CD4-positive, alpha-beta T cell treated with Interleukin-15 for 4 hours (primary cell): ENCODE measurements around the gene CILP.
"Not testable (repeated sequence)": the region's sequence is repeated elsewhere in the genome, so short reads cannot be mapped to it uniquely, and the experiment has no call there.

Experiments
- DNase-seq: peaks from one replicate; pipeline ENCODE4 v3.0.0-alpha.2; 2020; ENCODE audit warnings: low spot score

The CILP gene

DNA sequence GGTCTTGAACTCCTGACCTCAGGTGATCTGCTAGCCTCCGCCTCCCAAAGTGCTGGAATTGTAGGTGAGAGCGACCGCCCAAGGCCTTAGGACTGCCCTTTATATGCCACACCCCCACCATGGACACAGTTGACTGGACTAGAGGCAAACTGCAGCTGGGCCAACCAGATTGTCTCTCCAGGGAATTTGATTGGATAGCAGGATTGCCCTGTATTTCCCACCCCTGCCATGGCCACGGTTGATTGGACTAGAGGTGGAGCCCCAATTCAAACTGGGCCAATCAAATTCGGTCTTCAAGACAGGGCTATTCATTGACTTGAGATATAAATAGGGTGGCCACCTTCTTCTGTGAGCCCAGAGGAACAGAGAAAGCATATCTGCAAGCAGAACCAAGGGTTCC, 19.3 kb downstream of the CILP start:
- DNase-seq: no peak

DNA sequence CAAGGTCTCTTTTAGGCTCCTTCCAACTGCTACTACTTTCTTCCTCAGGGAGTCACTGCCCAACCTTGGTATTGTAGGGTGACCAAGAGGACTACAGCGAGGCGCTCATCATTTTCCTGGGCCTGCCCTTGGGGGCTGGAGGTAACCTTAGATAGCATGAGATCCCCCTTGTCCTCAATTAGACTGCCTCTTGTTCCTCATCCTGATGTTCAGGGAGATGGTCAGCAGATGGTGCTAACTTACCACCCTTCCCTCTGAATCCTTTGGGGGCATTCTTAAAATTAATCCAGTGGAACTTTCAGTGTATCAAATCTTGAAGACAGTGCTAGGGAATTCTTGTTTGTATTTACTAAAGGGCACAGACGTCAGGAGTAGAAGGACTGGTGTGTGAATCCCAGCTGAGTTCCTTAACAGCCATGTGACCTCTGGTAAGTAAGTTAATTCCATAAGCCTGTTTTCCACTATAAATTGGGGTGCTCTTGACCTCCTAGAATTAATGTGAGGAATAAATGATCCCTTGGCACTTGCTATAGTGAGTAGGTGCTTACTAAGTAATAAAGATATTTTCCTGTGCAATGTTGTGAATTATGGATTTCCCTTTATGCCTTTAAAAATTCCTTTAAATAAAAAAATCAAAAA, 22.1 kb downstream of the CILP start:
- peak; percentile 9 for DNase-seq

DNA sequence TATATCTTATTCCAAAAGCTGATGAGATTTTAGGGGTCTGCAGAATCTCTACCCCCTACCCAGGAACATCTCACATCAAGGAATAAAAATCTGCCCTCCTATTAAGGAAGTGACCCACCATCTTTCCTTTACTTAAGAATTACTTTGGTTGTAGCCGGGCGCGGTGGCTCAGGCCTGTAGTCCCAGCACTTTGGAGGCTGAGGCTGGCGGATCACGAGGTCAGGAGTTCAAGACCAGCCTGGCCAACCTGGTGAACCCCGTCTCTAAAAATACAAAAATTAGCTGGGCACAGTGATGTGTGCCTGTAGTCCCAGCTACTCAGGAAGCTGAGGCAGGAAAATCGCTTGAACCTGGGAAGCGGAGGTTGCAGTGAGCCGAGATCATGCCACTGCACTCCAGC, 22.8 kb downstream of the CILP start:
- DNase-seq: not testable (repeated sequence)

DNA sequence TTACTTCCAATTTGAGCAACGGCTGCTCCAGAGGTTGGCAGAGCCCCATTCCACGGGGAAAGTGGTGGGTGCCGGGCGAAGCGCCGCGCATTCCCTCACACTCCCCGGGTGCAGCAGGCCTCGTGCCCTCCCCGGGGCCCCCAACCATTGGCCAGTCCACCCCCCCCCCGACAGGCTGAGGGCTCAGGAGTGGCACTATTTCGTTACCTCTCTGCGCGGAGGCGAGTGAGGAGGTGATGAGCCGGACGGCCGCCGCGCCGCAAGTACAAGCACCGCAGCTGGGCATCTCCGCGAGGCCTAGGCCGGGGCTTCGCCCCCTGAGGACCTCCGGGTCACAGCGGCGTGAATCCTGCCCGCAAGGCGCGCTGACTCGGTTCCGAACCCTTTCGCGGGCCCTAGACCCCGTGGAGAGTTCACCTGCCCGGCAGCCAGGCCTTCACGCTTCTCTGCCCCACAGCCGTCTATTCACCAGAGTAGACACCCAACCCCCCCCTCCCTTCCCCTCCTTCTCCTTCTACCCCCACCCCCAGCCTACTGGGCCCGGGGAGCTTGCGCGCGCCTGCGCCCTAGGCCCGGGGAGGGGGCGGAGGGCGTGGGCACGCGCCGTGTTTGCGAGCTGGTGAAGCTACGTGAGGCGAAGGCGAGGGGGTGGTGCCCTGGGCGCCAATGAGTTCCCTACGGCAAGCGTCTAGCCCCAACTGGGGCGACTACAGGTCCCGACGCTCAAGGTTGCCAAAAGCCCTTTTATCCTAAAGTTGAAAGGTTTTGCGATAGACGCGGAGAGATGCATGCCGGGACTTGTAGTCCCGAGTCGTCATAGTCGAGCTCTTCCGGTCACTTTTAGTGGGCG, 26.2 kb downstream of the CILP start, which contains the start of gene CLPX:
TSS of gene CLPX (minus strand) at position 475 of the 850 bp plus-strand sequence. CDS start at position 286, 189 bp downstream.
- DNase-seq: peak; percentile 94

DNA sequence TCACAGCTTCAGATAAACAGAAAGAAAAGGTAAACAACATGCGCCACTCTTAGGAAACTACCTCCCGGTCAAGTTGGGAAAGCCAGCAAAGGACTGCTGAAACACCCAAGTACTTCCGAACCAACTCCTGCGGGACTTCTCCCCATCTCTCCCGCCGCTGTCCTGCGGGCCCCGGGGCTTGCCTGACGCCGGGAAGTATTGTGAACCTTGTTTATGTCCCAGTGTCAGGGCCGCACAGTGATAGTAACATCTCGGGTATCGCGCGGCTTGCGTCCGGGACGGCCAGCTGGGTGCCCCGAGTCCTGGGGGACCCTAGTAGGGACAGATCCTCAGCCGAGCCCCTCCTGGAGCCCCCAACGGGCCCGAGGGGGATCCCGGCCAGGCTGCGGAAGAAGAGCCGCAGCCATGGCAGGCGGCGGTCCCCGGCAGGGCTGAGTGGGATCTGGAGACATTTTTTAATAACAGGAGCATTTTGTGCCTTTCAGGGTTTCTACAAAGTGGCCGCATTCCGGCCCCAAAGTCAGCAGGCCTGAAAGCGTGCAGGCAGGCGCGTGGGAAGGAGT, 26.9 kb downstream of the CILP start:
- DNase-seq: peak; percentile 7

DNA sequence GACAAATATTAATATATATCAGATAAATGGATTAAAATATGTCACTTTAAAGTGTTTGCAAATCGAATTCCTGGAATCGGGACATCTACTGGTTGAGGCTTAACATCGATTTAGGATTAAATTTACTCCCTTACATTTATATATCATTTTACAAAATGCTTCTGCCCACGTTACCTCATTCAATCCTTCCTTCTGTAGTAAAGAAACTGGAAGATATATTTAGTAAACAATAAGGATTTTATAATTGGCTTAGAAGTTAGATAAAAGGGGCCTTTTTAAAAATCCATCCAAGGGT, 27.5 kb downstream of the CILP start:
- no peak for DNase-seq

DNA sequence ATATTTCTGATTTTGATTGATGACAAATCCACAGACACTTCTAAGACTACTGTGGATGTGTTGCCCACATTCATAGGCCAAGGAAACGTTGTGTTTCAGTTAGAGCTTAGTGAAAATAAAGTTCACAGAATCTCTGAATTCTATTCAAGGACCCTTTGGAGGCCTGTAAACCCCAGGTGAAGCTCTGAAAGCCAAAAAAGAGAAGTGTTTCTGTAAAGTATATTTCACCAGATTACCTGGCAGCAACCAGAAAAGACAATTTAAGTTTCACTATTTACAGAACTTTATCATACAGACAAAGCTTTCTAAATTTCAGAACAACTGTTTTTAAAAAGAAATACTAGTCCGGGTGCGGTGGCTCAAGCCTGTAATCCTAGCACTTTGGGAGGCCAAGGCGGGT, 28.7 kb downstream of the CILP start:
- DNase-seq: no peak

DNA sequence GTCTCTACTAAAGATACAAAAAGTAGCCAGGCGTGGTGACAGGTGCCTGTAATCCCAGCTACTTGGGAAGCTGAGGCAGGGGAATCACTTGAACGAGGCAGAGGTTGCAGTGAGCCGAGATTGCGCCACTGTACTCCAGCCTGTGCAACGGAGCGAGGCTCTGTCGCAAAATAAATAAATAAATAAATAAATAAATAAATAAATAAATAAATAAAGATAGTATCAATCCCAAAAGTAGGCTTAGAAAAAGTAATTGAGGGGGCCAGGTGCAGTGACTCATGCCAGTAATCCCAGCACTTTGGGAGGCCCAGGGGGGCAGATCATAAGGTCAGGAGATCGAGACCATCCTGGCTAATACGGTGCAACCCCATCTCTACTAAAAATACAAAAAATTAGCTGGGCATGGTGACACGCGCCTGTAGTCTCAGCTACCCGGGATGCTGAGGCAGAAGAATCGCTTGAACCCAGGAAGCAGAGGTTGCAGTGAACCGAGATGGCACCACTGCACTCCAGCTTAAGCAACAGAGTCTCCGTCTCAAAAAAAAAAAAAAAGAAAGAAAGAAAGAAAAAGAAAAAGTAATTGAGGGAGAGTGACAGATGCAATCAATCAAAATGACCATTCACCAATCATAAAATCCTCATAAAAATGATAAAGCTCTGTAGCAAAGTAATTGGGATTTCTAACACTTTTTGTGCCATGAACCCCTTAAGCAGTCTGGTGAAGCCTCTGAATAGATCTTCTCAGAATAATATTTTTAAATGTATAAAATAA, 29.5 kb downstream of the CILP start:
- DNase-seq: not testable (repeated sequence)

DNA sequence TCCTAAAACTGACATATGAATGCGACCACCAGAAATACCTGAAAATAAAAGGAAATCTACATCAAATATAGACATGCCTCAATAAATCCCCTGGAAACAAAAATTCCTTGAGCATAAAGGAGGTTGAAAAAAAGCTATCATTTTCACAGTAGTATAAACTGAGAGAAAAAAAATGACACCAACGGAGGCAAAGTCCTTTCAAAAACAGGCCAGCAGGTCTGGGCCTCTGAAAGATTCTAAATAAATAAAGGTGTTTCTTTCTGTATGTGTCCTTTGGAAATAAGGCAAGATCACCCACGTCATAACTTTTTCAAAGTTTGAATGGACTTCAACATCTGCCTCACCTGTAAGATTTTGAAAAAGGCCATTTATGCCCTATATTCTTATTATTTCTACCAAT, 31.1 kb downstream of the CILP start:
- DNase-seq: no peak

DNA sequence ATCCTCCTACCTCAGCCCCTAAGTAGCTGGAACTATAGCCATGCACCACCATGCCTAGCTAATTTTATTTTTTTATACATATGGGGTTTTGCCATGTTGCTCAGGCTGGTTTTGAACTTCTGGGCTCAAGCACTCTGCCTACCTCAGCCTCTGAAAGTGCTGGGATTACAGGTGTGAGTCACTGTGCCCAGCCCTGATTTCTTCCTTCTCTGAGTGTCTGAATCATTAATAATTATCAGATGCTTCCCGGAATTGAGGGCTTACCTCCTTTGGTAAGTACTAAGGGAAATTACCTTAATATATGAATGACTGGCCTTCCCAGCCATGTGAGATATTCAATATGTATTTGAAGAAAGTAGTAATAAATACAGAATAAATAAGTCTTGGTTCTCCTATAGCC, 33.4 kb downstream of the CILP start:
- no peak for DNase-seq

DNA sequence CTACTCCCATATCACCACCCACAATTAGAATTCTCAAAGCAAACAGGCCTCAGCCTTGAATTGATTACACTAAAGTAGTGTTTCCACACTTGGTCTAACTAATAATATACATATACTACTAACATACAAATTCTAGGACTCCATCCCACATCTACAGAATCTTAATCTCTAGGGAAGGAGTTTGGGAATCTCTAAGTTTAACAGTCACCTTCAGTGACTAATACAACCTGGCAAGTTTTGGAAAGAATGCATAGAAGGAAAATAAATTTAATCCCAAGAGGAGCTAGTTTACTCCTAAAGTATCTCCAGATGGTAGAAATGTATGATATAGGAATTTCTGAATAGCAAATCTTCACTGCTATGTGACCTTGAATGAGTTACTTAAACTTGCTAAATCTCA, 35.2 kb downstream of the CILP start:
- DNase-seq: no peak

DNA sequence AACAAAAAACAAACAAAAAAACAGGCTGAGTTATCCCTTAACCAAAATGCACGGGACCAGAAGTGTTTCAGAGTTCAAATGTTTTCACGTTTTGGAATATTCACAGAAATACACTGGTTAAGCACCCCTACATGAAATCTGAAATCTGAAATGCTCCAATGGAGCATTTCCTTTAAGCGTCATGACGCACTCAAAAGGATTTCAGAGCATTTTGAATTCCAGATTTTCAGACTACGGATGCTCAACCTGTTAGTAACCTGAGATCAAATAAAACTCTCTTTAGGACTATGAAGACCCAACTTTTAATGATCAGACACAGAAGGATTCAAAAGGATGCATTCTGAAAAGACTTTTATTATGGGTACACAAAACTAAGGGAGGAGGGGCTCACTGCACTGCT, 35.8 kb downstream of the CILP start:
- no peak for DNase-seq

DNA sequence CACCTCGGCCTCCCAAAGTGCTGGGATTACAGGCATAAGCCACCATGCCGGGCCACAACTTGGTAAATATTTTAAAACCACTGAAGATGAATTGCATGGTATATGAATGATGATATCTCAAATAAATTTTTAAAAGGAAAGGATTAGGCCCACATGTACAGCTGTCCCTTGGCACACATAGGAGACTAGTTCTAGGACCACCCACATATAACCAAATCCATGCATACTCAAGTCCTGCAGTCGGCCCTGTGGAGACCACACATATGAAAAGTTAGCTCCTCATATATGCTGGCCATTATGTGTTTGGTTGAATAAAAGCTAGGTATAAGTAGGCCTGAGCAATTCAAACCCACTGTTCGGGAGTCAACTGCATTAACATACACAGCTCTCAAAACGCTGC, 36.8 kb downstream of the CILP start:
- DNase-seq: no peak

DNA sequence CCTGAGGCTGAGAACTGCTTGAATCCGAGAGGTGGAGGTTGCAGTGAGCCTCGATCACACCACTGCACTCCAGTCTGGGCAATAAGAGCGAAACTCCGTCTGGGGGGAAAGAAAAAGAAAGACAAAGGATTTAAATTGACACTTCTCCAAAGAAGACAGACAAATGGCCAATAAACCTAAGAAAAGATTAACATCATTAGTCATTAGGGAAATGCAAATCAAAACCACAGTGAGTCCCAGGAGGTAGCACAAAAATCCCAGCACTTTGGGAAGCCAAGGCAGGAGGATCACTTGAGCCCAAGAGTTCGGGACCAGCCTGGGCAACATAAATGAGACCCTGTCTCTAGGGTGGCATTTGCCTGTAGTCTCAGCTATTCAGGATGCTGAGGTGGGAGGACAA, 38.7 kb downstream of the CILP start:
- no peak for DNase-seq

DNA sequence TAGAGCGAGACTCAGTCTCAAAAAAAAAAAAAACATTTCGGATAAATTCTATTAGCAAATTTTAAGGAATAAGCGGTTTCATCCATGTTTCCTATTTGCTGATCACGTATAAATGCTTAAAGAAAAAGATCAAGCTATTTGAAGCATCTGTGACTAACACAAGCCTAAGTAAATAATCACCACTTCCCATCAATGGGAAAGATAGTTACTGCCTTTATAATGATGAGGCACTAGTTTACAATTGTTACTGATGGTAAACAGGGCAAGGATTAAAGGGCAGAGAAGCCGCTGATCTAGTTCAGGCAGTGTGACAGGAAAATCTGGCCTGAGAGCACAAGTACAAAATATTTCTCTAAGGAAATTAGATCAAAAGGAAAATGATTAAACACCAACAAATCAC, 39.8 kb downstream of the CILP start:
- no peak for DNase-seq

DNA sequence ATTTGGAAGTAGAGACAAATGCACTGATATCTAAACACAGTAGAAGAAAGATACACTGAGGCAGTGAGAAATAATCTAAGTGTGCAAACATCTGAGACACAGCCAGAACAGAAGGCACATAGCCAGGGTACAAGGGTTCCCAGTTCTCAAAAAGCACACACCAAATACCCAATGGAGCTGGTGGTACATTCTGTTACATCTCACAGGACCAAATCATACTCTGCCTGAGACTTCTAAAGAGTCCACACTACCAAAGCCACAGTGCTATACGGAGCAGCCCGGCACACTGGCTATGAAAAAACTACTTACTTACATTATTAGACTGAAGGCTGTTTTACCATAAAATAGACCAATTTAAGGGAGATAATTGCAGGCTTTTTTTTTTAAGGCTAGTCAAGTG, 45.4 kb downstream of the CILP start:
- no peak for DNase-seq

DNA sequence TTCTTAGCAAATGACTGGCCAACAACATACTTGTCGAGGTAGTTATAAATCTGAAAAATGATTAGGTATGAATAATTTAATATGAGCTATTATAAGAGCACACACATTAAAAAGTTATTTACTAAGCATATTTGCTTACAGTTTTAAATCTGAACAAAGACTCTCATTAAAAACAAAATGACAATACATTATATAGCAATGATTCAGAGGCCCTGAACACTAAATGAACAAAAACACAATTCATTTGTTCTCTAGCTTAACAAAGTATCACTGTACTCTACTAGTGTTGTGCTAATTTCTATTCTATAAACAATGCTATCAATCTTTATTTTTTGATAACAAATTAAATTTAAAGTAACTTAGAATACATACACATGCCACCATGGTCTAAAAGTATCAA, 47.1 kb downstream of the CILP start:
- no peak for DNase-seq

DNA sequence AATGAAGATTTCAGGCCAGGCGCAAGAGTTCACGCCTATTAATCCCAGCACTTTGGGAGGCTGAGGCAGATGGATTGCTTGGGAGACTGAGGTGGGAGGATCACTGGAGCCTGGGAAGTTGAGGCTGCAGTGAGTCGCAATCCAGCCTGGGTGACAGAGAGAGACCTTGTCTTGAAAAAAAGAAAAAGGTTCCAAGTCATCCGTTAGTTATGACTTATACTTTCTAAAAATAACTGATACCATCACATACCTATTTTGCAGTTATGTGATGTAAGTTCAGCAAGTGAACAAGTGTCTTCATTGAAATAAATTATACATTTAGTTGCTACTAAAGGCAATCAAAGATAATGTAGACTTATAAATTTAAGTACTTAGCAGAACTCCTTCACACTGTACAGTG, 48.2 kb downstream of the CILP start:
- no peak for DNase-seq

DNA sequence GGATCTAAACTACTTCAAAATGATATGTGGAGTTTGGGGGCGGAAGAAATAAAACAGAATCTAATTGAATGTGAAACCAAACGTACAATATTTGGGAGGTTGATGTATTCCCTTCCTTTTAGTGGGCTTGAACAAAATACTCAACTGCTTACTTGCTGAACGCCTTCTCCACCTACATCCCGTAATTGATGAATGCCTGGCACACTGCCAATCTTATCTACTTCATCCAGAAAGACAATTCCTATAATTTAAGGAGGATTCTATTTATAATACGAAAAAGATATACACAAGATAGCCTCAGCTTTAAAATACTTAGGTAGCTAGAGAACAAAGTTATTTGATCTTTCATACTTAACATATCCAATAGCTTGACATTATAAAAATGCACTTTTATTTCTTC, 54.6 kb downstream of the CILP start:
- no peak for DNase-seq

DNA sequence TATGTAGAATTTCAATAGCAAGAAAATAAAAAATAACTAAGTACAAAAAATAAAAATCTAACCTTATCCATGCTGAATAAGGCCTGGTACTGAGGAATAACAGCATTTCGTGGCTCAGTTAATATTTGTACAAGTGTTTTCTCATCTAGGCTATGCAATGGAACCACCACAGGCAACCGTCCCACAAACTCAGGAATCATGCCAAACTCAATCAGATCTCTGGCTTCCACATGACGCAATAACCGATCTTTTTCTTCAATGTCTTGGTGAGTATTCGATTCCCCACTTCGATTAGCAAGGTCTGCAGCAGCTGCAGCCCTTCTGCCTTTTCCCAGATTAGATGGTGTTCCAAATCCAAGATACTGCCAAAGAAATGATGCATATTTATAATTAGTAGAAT, 56.6 kb downstream of the CILP start:
- no peak for DNase-seq

DNA sequence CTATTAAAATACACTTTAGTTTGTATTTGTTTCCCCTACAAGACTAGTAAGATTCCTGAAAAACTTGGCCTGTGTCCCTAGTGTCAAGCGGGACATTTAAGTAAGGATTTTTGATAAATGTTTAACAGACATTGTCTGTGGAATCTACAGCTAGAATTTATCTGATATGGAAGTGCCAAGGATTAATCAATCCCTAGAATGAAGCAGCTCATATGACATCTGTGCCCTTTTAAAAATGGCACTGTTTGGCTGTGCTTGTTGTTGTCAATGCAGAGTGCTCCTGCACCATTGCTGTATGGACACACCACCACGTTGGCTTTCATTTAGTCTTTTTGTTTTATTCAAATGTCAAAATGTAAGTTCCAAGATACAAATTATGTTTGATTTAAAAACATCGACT, 63.4 kb downstream of the CILP start:
- DNase-seq: no peak

DNA sequence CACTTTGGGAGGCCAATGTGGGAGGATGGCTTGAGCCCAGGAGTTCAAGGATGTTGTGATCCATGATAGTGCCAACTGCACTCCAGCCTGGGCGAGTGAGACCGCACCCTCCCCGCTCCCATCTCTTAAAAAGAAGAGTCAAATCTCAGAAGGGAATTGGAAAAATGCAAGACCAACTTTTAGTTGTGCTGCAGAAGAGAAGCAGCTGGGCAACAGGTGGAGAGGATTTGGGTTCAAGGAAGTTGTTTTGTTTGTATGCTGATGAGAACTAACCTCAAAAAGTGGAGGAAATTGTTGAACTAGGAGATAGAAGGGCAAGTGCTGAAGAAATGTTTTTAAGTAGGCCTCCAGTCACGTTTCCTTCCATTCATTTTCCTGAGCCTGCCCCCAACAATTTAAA, 64.8 kb downstream of the CILP start:
- no peak for DNase-seq
